ENCODE data around the gene TDRD9.
"Not testable (repeated sequence)": the region's sequence is repeated elsewhere in the genome, so short reads cannot be mapped to it uniquely, and the experiment has no call there.

TDRD9 gene

GRCh38 chr14:103961928-103962578, 33.8 kb downstream of the TDRD9 start:
- intact Hi-C loops (cut with micrococcal nuclease): no loop called here
- no peaks in the 10 kb centered on the region for H3K9me3 Mint-ChIP-seq
- peaks cover 5% of the 10 kb centered on the region for H3K4me1 Mint-ChIP-seq (ENCODE audit: low read depth)
- H3K36me3 Mint-ChIP-seq (ENCODE audit: low read depth): no peaks in the 10 kb centered on the region
- H3K4me3 Mint-ChIP-seq: no peak overlapping the region
- H3K27ac Mint-ChIP-seq: no peak overlapping the region
- H3K27me3 Mint-ChIP-seq: no peaks in the 10 kb centered on the region

- no peaks in the 10 kb centered on the region for H3K9me3 Mint-ChIP-seq
- intact Hi-C loops (cut with micrococcal nuclease): no loop called here
- no peaks in the 10 kb centered on the region for H3K4me1 Mint-ChIP-seq (ENCODE audit: low read depth)
- no peaks in the 10 kb centered on the region for H3K27me3 Mint-ChIP-seq
- no peak overlapping the region for H3K4me3 Mint-ChIP-seq
- no peak overlapping the region for H3K27ac Mint-ChIP-seq
- no peaks in the 10 kb centered on the region for H3K36me3 Mint-ChIP-seq (ENCODE audit: low read depth)
Measured at GRCh38 chr14:103966631-103967030, 38.4 kb downstream of the TDRD9 start.

- H3K36me3 Mint-ChIP-seq (ENCODE audit: low read depth): no peaks in the 10 kb centered on the region
Measured at GRCh38 chr14:103969961-103970360, 41.7 kb downstream of the TDRD9 start.

GRCh38 chr14:103973354-103973753, 45.1 kb downstream of the TDRD9 start:
- Mint-ChIP-seq H3K36me3 (ENCODE audit: low read depth) (no peaks in the 10 kb centered on the region), H3K4me3 (no peak overlapping the region), H3K9me3 (no peaks in the 10 kb centered on the region), H3K27me3 (no peaks in the 10 kb centered on the region), H3K4me1 (ENCODE audit: low read depth) (no peaks in the 10 kb centered on the region), H3K27ac (no peak overlapping the region)
- intact Hi-C loops (cut with micrococcal nuclease): no loop called here

More at GRCh38 chr14:103969961-103970360, 41.7 kb downstream of the TDRD9 start:
- Mint-ChIP-seq H3K27me3 (no peaks in the 10 kb centered on the region), H3K4me1 (ENCODE audit: low read depth) (no peaks in the 10 kb centered on the region), H3K4me3 (no peak overlapping the region), H3K9me3 (no peaks in the 10 kb centered on the region), H3K27ac (no peak overlapping the region)
- intact Hi-C loops (cut with micrococcal nuclease): no loop called here

DNA sequence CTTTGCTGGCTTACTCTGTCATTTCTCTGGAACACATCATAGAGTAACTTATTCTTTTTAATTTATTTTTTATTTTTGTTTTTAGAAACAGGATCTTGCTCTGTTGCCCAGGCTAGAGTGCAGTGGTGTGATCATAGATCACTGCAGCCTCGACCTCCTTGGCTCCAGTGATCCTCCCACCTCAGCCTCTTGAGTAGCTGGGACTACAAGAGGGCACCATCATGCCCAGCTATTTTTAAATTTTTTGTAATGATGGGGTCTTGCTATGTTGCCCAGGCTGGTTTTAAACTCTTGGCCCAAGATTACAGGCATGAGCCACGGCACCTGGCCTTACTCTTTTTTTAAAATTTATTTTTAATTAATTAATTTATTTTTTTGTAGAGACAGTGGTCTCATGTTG, 46.3 kb downstream of the TDRD9 start:
- no peaks in the 10 kb centered on the region for H3K27me3 Mint-ChIP-seq
- intact Hi-C loops (cut with micrococcal nuclease): no loop called here
- no peaks in the 10 kb centered on the region for H3K9me3 Mint-ChIP-seq
- H3K36me3 Mint-ChIP-seq (ENCODE audit: low read depth): no peaks in the 10 kb centered on the region
- H3K27ac Mint-ChIP-seq: no peak overlapping the region
- H3K4me1 Mint-ChIP-seq (ENCODE audit: low read depth): no peaks in the 10 kb centered on the region
- H3K4me3 Mint-ChIP-seq: no peak overlapping the region

DNA sequence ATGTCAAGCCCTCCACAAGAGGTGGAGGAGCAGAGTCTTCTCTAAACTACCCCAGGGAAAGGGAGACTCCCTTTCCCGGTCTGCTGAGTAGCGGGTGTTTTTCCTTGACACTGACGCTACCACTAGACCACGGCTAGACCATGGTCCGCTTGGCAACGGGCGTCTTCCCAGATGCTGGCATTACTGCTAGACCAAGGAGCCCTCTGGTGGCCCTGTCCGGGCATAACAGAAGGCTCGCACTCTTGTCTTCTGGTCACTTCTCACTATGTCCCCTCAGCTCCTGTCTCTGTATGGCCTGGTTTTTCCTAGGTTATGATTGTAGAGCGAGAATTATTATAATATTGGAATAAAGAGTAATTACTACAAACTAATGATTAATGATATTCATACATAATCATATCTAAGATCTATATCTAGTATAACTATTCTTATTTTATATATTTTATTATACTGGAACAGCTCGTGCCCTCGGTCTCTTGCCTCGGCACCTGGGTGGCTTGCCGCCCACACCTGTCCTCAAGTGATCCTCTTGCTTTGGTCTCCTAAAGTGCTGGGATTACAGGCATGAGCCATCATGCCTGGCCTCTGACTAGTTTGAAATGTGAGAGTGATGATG, 52.5 kb downstream of the TDRD9 start:
- H3K4me3 Mint-ChIP-seq; H3K4me1 Mint-ChIP-seq (ENCODE audit: low read depth); H3K27ac Mint-ChIP-seq; H3K36me3 Mint-ChIP-seq (ENCODE audit: low read depth); H3K27me3 Mint-ChIP-seq; H3K9me3 Mint-ChIP-seq: not testable (repeated sequence)
- intact Hi-C loops (cut with micrococcal nuclease): loop anchor here (1.0 to 2.0 kb wide), 2 partner anchors 80 to 172 kb away; no protein-coding TSS in a partner anchor

DNA sequence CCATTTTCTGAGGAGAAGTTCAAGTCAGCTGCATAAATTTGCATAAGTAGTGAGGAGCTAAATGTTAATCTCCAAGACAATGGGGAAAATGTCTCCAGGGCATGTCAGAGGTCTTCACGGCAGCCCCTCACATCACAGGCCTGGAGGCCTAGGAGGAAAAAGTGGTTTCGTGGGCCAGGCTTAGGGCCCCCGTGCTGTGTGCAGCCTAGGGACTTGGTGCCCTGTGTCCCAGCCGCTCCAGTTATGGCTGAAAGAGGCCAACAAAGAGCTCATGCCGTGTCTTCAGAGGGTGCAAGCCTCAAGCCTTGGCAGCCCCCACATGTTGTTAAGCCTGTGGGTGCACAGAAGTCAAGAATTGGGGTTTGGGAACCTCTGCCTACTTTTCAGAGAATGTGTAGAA, 55.9 kb downstream of the TDRD9 start:
- H3K4me1 Mint-ChIP-seq (ENCODE audit: low read depth): peaks cover 5% of the 10 kb centered on the region
- peaks cover 2% of the 10 kb centered on the region for H3K36me3 Mint-ChIP-seq (ENCODE audit: low read depth)
- H3K27ac Mint-ChIP-seq: no peak overlapping the region
- peaks cover 2% of the 10 kb centered on the region for H3K27me3 Mint-ChIP-seq
- H3K4me3 Mint-ChIP-seq: no peak overlapping the region
- peaks cover 15% of the 10 kb centered on the region for H3K9me3 Mint-ChIP-seq
- intact Hi-C loops (cut with micrococcal nuclease): no loop called here

GRCh38 chr14:103989034-103989433, 60.8 kb downstream of the TDRD9 start:
- intact Hi-C loops (cut with micrococcal nuclease): no loop called here
- peaks cover 2% of the 10 kb centered on the region for H3K27me3 Mint-ChIP-seq
- H3K4me3 Mint-ChIP-seq: no peak overlapping the region
- H3K27ac Mint-ChIP-seq: no peak overlapping the region
- peaks cover 15% of the 10 kb centered on the region for H3K36me3 Mint-ChIP-seq (ENCODE audit: low read depth)
- no peaks in the 10 kb centered on the region for H3K4me1 Mint-ChIP-seq (ENCODE audit: low read depth)
- H3K9me3 Mint-ChIP-seq: peaks cover 23% of the 10 kb centered on the region

DNA sequence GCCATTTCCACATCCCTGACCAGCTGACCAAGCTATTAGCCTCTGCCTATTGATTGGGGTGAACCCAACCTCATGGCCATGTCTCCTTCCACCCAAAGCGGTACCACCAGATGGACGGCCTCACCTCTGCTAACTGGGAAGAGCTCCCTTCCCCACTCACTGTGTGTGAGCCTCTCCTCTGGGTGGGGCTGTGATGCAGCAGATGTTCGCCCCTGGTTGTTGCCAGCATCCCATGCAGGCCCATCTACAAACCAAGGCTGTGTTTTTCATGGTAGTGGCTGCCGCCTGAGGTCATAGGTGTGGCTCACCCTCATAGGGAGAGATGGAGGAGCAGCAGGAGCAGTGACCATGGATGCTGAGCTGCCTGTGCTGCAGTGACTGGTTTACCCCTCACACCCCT, 61.7 kb downstream of the TDRD9 start:
- no peaks in the 10 kb centered on the region for H3K4me1 Mint-ChIP-seq (ENCODE audit: low read depth)
- peaks cover 15% of the 10 kb centered on the region for H3K36me3 Mint-ChIP-seq (ENCODE audit: low read depth)
- peaks cover 23% of the 10 kb centered on the region for H3K9me3 Mint-ChIP-seq
- intact Hi-C loops (cut with micrococcal nuclease): no loop called here
- no peak overlapping the region for H3K27ac Mint-ChIP-seq
- H3K4me3 Mint-ChIP-seq: no peak overlapping the region
- peaks cover 2% of the 10 kb centered on the region for H3K27me3 Mint-ChIP-seq

DNA sequence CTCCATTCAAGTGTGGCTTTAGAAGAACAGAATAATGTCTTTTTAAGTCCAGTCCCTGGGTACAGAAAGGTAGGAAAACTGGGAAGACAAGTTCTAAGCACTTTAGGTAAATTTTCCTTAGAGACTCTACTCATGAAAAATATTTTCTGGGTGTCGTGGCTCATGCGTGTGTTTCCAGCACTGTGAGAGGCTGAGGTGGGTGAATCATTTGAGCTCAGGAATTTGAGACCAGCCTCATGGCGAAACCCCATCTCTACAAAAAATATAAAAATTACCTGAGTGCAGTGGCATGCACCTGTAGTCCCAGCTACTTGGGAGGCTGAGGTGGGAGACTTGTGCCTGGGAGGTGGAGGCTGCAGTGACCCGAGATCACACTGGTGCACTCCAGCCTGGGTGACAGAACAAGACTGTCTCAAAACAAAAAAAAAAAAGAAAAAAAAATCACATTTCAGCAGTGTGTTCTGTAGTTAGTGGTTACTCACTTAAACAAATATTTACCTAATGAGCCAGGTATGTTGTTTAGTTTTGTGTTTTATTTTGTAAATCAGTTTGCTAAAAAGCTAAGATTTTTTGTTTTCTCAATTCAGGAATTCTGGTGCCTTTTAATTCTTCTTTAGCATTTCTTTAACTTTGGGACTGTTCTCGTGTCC, 66.4 kb downstream of the TDRD9 start:
- H3K9me3 Mint-ChIP-seq: peaks cover 3% of the 10 kb centered on the region
- no peaks in the 10 kb centered on the region for H3K27me3 Mint-ChIP-seq
- no peak overlapping the region for H3K27ac Mint-ChIP-seq
- H3K36me3 Mint-ChIP-seq (ENCODE audit: low read depth): peaks cover 8% of the 10 kb centered on the region
- no peaks in the 10 kb centered on the region for H3K4me1 Mint-ChIP-seq (ENCODE audit: low read depth)
- intact Hi-C loops (cut with micrococcal nuclease): no loop called here
- H3K4me3 Mint-ChIP-seq: no peak overlapping the region

GRCh38 chr14:103995876-103996275, 67.6 kb downstream of the TDRD9 start:
- H3K4me3 Mint-ChIP-seq: no peak overlapping the region
- intact Hi-C loops (cut with micrococcal nuclease): no loop called here

GRCh38 chr14:103997391-103997790, 69.1 kb downstream of the TDRD9 start:
- no peaks in the 10 kb centered on the region for H3K9me3 Mint-ChIP-seq
- no peaks in the 10 kb centered on the region for H3K27me3 Mint-ChIP-seq
- H3K4me3 Mint-ChIP-seq: no peak overlapping the region
- no peaks in the 10 kb centered on the region for H3K4me1 Mint-ChIP-seq (ENCODE audit: low read depth)
- no peak overlapping the region for H3K27ac Mint-ChIP-seq
- H3K36me3 Mint-ChIP-seq (ENCODE audit: low read depth): no peaks in the 10 kb centered on the region
- intact Hi-C loops (cut with micrococcal nuclease): no loop called here

More at GRCh38 chr14:103995876-103996275, 67.6 kb downstream of the TDRD9 start:
- no peaks in the 10 kb centered on the region for H3K27me3 Mint-ChIP-seq
- no peaks in the 10 kb centered on the region for H3K36me3 Mint-ChIP-seq (ENCODE audit: low read depth)
- H3K27ac Mint-ChIP-seq: no peak overlapping the region
- no peaks in the 10 kb centered on the region for H3K4me1 Mint-ChIP-seq (ENCODE audit: low read depth)
- H3K9me3 Mint-ChIP-seq: no peaks in the 10 kb centered on the region

DNA sequence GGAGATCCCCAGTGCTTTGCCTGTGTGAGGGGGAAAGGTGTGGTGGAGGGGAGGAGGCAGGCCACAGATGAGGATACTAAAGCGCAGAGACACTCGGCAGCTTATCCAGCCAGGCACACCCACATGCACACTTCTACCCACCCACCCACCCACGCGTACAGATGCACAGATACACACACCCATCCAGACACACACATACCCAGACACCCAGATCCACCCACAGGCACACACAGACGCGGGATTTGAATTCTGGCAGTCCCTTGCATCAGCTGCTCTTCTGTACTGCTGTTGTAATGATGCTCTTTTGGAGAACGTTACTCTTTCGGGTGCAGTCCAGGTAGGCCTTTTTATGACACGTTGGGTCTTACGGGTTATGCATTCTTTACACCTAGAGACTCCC, 69.8 kb downstream of the TDRD9 start:
- Mint-ChIP-seq H3K36me3 (ENCODE audit: low read depth) (no peaks in the 10 kb centered on the region), H3K27me3 (no peaks in the 10 kb centered on the region), H3K9me3 (no peaks in the 10 kb centered on the region), H3K27ac (no peak overlapping the region), H3K4me1 (ENCODE audit: low read depth) (no peaks in the 10 kb centered on the region), H3K4me3 (no peak overlapping the region)
- intact Hi-C loops (cut with micrococcal nuclease): no loop called here

DNA sequence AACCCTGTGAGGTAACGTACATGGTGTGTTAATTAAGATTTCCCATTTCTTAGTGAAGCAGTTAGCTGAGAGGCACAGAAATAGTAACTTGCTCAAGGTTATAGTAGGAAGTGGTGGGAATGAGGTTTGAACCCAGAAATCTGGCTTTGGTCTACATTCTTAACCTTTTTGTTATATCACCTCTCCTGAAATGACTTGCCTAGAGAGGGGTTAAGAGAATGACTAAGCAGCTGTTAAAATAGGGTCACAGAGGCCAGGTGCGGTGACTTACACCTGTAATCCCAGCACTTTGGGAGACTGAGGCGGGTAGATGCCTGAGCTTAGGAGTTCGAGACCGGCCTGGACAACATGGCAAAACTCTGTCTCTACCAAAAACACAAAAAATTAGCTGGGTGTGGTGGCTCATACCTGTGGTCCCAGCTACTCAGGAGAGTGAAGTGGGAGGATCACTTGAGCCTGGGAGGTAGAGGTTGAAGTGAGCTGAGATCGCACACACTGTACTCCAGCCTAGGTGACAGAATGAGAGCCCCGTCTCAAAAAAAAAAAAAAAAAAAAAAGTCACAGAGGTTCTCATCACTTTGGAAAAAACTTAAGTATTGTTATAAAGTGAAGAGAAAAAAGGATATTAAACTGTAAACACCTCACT, 71.7 kb downstream of the TDRD9 start:
- Mint-ChIP-seq H3K27ac (no peak overlapping the region), H3K4me3 (no peak overlapping the region), H3K27me3 (no peaks in the 10 kb centered on the region), H3K4me1 (ENCODE audit: low read depth) (peaks cover 3% of the 10 kb centered on the region), H3K36me3 (ENCODE audit: low read depth) (no peaks in the 10 kb centered on the region), H3K9me3 (no peaks in the 10 kb centered on the region)
- intact Hi-C loops (cut with micrococcal nuclease): no loop called here
